Esophagus squamous epithelium (tissue), 4 donors: Measurements from ENCODE around the gene DIAPH3.

Experiments
- CTCF ChIP-seq, 6 experiments: fragments of 450-650 bp in 4 of 6; fragments of 200-600 bp in 2 of 6; sonication (generic) in 2 of 6; IDR thresholded peaks; one replicate each; pipeline ENCODE4 v1.5.1; 2016 to 2019; ENCODE audit warnings: antibody characterized with exemption in 6 of 6, mild to moderate bottlenecking in 4 of 6, moderate library complexity in 4 of 6
- POLR2A ChIP-seq, 4 donors: fragments of 450-650 bp; IDR thresholded peaks; one replicate each; pipeline ENCODE4 v1.6.1; 2017; ENCODE audit warnings: antibody characterized with exemption in 4 of 4, mild to moderate bottlenecking in 4 of 4, moderate library complexity in 3 of 4

- TF ChIP-seq CTCF (IDR thresholded peaks at IDR 0.05): no peak
- no peak for TF ChIP-seq POLR2A (IDR thresholded peaks at IDR 0.05)
Observed at GRCh38 chr13:60172111-60172510, 8.4 kb upstream of the DIAPH3 start.
